ENCODE measurements around the gene CAMK1D. TPM values are rescaled to one million over a fixed set of nuclear protein-coding genes. Genes with fewer than 3 reads are reported as not detected.

The CAMK1D gene
- total and polyA plus RNA-seq, 2 donors (not counting 3 experiments of a cell fraction or from before 2014, with no cell fraction given), result 0.37 to 4.2 TPM

DNA sequence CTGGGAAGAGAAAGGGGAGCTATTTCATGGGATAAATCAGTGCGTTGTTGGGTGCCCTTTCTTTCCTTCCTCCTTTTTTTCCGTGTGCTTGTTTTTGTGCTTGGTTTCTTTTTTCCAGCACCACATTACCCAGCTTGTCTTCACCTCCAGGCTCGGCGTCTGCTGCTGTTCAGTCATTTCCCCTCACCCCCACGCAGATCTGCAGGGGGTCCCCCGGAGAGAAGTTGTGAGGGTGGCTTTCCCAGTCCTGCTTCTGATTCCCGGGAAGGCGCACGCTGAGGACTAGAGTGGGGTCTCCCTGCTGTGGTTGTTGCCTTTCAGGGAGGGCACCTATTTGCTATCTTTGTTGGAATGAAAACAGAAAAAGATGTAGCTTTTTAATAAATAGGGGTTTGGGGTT is 1.6 kb downstream of the CAMK1D start:
- BruUV-seq (replicated peaks), result no TSS peak
- dilution Hi-C loops (cut with MboI; ENCODE audit: extremely low pct_ligation_motif_present, low sequenced_read_pairs), result no loop called here
- no peak for TF ChIP-seq POLR2A (IDR thresholded peaks at IDR 0.05; ENCODE audit: low read depth, low read length)

DNA sequence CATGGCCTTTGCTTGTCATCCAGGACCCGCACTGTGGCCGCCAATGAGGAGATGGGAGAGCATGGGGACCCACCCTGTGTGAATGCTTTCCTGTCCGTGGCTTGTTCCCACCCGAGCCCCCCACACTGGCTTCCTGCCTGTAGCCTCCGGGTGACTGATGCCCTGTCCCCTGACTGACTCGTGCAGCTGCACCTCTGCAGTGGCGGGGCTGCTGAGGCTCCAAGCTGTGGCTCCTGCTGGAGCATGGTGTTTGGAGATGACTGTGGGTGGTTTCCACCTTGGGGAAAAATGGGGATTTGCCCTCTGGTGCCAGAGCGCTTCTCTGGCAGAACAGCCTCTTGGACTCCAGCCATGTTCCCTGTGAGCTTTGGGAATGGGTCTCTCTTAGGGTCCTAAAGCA is 2.1 kb downstream of the CAMK1D start:
- POLR2A ChIA-PET, result no interaction called here

More for the DNA sequence above, 1.6 kb downstream of the CAMK1D start:
- ChIA-PET POLR2A (no interaction called here), CTCF (interaction anchor here (0.5 to 2.4 kb wide), 3 partner anchors 41 to 722 kb away, joined by 3 to 13 read pairs (median 3); no protein-coding TSS in a partner anchor)
- H3K9me3 ChIP-seq (replicated peaks; ENCODE audit: control insufficient read depth, insufficient read depth, low read length), result no peaks in the 10 kb centered on the region
- no peak overlapping the region for H3K9ac ChIP-seq (replicated peaks; ENCODE audit: extremely low read depth, insufficient read depth, low read length)
- no peak overlapping the region for H2AFZ ChIP-seq (ENCODE audit: low read depth, low read length)
- H3K9me1 ChIP-seq (replicated peaks; ENCODE audit: control insufficient read depth, extremely low read depth, insufficient read depth, low read length), result no peaks in the 10 kb centered on the region
- peak overlapping the region in 2 of 3 experiments; percentile 25 to 62 for H3K4me3 ChIP-seq (replicated peaks in 1 of 3; ENCODE audit: insufficient read depth in 1 of 3, low read depth in 1 of 3, low read length in 3 of 3)
- H3K4me2 ChIP-seq (ENCODE audit: insufficient read depth, low read length), result peak overlapping the region; percentile 54
- H3K4me1 ChIP-seq (ENCODE audit: control insufficient read depth, extremely low read depth, insufficient read depth, low read length), result peaks cover 6% of the 10 kb centered on the region
- intact Hi-C loops (cut with micrococcal nuclease), result loop anchor here (5.0 kb wide), 1 partner anchor 746 kb away; no protein-coding TSS in a partner anchor
- H3K79me2 ChIP-seq (ENCODE audit: control insufficient read depth, insufficient read depth, low read length), result no peaks in the 10 kb centered on the region
- DNase-seq (ENCODE audit: low read depth, low spot score) (no peak), FAIRE-seq (no peak)
- H3K36me3 ChIP-seq (ENCODE audit: control insufficient read depth in 2 of 2, extremely low read depth in 1 of 2, insufficient read depth in 2 of 2, low read length in 2 of 2), result no peaks in the 10 kb centered on the region
- no peak overlapping the region for H3K27ac ChIP-seq (ENCODE audit: insufficient read depth, low read depth, low read length)
- peaks cover 13 to 14% of the 10 kb centered on the region in 2 experiments for H3K27me3 ChIP-seq (ENCODE audit: control insufficient read depth in 2 of 2, insufficient read depth in 2 of 2, low read length in 2 of 2)
- H4K20me1 ChIP-seq (replicated peaks; ENCODE audit: control insufficient read depth, extremely low read depth, insufficient read depth, low read length), result no peaks in the 10 kb centered on the region

More for the DNA sequence above, 2.1 kb downstream of the CAMK1D start:
- H2AFZ ChIP-seq (ENCODE audit: low read depth, low read length), result no peak overlapping the region
- FAIRE-seq (no peak), DNase-seq (ENCODE audit: low read depth, low spot score) (no peak)
- no peak overlapping the region for H3K9ac ChIP-seq (replicated peaks; ENCODE audit: extremely low read depth, insufficient read depth, low read length)
- CTCF ChIA-PET, result interaction anchor here (0.8 to 2.4 kb wide), 2 partner anchors 41 to 305 kb away, joined by 3 to 13 read pairs; no protein-coding TSS in a partner anchor
- no peaks in the 10 kb centered on the region for H4K20me1 ChIP-seq (replicated peaks; ENCODE audit: control insufficient read depth, extremely low read depth, insufficient read depth, low read length)
- H3K4me1 ChIP-seq (ENCODE audit: control insufficient read depth, extremely low read depth, insufficient read depth, low read length), result peaks cover 6% of the 10 kb centered on the region
- H3K4me3 ChIP-seq (replicated peaks in 1 of 3; ENCODE audit: insufficient read depth in 1 of 3, low read depth in 1 of 3, low read length in 3 of 3), result no peak overlapping the region
- dilution Hi-C loops (cut with MboI; ENCODE audit: extremely low pct_ligation_motif_present, low sequenced_read_pairs), result no loop called here
- no peaks in the 10 kb centered on the region for H3K9me3 ChIP-seq (replicated peaks; ENCODE audit: control insufficient read depth, insufficient read depth, low read length)
- peaks cover 13 to 14% of the 10 kb centered on the region in 2 experiments for H3K27me3 ChIP-seq (ENCODE audit: control insufficient read depth in 2 of 2, insufficient read depth in 2 of 2, low read length in 2 of 2)
- no peaks in the 10 kb centered on the region for H3K9me1 ChIP-seq (replicated peaks; ENCODE audit: control insufficient read depth, extremely low read depth, insufficient read depth, low read length)
- H3K4me2 ChIP-seq (ENCODE audit: insufficient read depth, low read length), result no peak overlapping the region
- no TSS peak for BruUV-seq (replicated peaks)
- TF ChIP-seq POLR2A (IDR thresholded peaks at IDR 0.05; ENCODE audit: low read depth, low read length), result no peak
- no peaks in the 10 kb centered on the region for H3K79me2 ChIP-seq (ENCODE audit: control insufficient read depth, insufficient read depth, low read length)
- no peak overlapping the region for H3K27ac ChIP-seq (ENCODE audit: insufficient read depth, low read depth, low read length)
- no peaks in the 10 kb centered on the region for H3K36me3 ChIP-seq (ENCODE audit: control insufficient read depth in 2 of 2, extremely low read depth in 1 of 2, insufficient read depth in 2 of 2, low read length in 2 of 2)
- intact Hi-C loops (cut with micrococcal nuclease), result loop anchor here (5.0 kb wide), 1 partner anchor 746 kb away; no protein-coding TSS in a partner anchor

Data from endothelial cell of umbilical vein (primary cell).